Measurements from ENCODE around the gene AGAP1. TPM values are rescaled to one million over a fixed set of nuclear protein-coding genes. Genes with fewer than 3 reads are reported as not detected.

Gene AGAP1
- total RNA-seq, 2 experiments from 2014 or later, result not detected

- ChIA-PET CTCF (ENCODE audit: unreplicated experiment) (no interaction called here), POLR2A (no interaction called here)
- intact Hi-C loops (cut with micrococcal nuclease; ENCODE audit: unreplicated experiment), result no loop called here
- H3K9me2 ChIP-seq (ENCODE audit: insufficient read depth, low read length), result no peaks in the 10 kb centered on the region
- H3K4me2 ChIP-seq (ENCODE audit: low read length), result no peak overlapping the region
- no peaks in the 10 kb centered on the region for H3K4me1 ChIP-seq (ENCODE audit: insufficient read depth, low read length, poor library complexity, severe bottlenecking)
- H3K79me2 ChIP-seq (ENCODE audit: insufficient read depth, low read depth, low read length), result no peaks in the 10 kb centered on the region
- H3K9me3 ChIP-seq (ENCODE audit: low read length), result no peaks in the 10 kb centered on the region
- no peaks in the 10 kb centered on the region for H3K36me3 ChIP-seq (ENCODE audit: insufficient read depth, low read length)
- DNase-seq (ENCODE audit: low spot score), result no peak
- no peaks in the 10 kb centered on the region for H4K20me1 ChIP-seq (ENCODE audit: insufficient read depth, low read length)
- TF ChIP-seq EZH2phosphoT487 (IDR thresholded peaks at IDR 0.05; ENCODE audit: borderline replicate concordance, low read depth, low read length) (no peak), CTCF (conservative IDR thresholded peaks at IDR 0.05; ENCODE audit: low read length) (no peak)
- BruUV-seq (replicated peaks), result no TSS peak
- H3K27ac ChIP-seq (ENCODE audit: low read depth, low read length, poor library complexity, severe bottlenecking), result no peak overlapping the region
- H3K4me3 ChIP-seq (ENCODE audit: low read depth, low read length, poor library complexity, severe bottlenecking), result no peak overlapping the region
- H2AFZ ChIP-seq (ENCODE audit: low read length), result no peak overlapping the region
Observed at GRCh38 chr2:235692671-235693171, 198.9 kb downstream of the AGAP1 start.

GRCh38 chr2:235693279-235693678 lies 199.4 kb downstream of the AGAP1 start:
- no peak for TF ChIP-seq CTCF (conservative IDR thresholded peaks at IDR 0.05; ENCODE audit: low read length)
- no peak for TF ChIP-seq EZH2phosphoT487 (IDR thresholded peaks at IDR 0.05; ENCODE audit: borderline replicate concordance, low read depth, low read length)
- intact Hi-C loops (cut with micrococcal nuclease; ENCODE audit: unreplicated experiment), result no loop called here
- no peaks in the 10 kb centered on the region for H3K4me1 ChIP-seq (ENCODE audit: insufficient read depth, low read length, poor library complexity, severe bottlenecking)
- no peak overlapping the region for H3K27ac ChIP-seq (ENCODE audit: low read depth, low read length, poor library complexity, severe bottlenecking)
- H2AFZ ChIP-seq (ENCODE audit: low read length), result no peak overlapping the region
- H4K20me1 ChIP-seq (ENCODE audit: insufficient read depth, low read length), result no peaks in the 10 kb centered on the region
- H3K9me2 ChIP-seq (ENCODE audit: insufficient read depth, low read length), result no peaks in the 10 kb centered on the region
- no peak overlapping the region for H3K4me3 ChIP-seq (ENCODE audit: low read depth, low read length, poor library complexity, severe bottlenecking)
- H3K36me3 ChIP-seq (ENCODE audit: insufficient read depth, low read length), result no peaks in the 10 kb centered on the region
- BruUV-seq (replicated peaks), result no TSS peak
- ChIA-PET POLR2A (no interaction called here), CTCF (ENCODE audit: unreplicated experiment) (no interaction called here)
- H3K4me2 ChIP-seq (ENCODE audit: low read length), result no peak overlapping the region
- no peak for DNase-seq (ENCODE audit: low spot score)
- H3K9me3 ChIP-seq (ENCODE audit: low read length), result no peaks in the 10 kb centered on the region
- no peaks in the 10 kb centered on the region for H3K79me2 ChIP-seq (ENCODE audit: insufficient read depth, low read depth, low read length)

DNA sequence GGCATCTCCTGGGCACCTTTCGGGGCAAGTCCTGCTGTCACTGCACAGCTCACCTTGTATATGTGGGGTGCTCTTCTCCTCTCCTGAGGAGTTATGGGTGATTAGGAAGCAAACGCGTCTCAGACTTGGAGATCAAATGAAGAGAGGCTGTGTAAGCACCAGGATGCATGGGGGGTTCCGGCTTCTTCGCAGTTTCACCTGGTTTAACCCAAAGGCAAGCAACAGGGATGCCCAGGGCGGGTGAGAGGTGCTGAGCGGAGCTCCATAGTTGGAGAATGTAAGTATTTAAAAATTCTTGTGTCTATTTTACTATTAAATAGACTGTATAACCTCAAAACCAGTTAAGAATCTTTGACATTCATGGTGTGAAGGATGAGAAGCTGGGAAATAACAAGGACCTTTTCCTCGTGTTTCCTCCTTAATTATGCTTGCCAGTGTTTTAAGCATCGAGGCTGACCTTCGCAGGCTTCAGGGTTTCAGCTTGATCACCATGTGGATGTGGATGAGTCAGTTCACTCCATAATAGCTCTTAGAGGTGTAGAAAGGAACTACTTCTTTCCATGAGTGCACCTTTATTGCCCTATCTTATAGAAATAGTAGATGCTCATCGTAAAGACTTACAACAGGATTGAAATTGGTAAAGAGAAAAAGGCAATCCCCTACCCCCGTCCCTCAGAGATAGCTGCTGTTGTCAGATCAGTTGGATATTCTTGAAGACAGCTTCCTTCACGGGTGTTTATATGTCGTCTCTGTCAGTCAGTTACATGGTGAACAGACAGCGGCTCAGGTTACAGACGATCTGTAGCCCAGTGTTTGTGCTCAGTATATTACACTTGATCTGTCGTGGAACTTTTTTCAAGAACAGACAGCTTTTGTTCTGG lies 201.1 kb downstream of the AGAP1 start:
- Histone ChIP-seq H3K9me2 (ENCODE audit: insufficient read depth, low read length) (no peaks in the 10 kb centered on the region), H3K36me3 (ENCODE audit: insufficient read depth, low read length) (no peaks in the 10 kb centered on the region), H3K27ac (ENCODE audit: low read depth, low read length, poor library complexity, severe bottlenecking) (no peak overlapping the region), H3K4me2 (ENCODE audit: low read length) (no peak overlapping the region), H3K4me3 (ENCODE audit: low read depth, low read length, poor library complexity, severe bottlenecking) (no peak overlapping the region), H3K79me2 (ENCODE audit: insufficient read depth, low read depth, low read length) (no peaks in the 10 kb centered on the region), H2AFZ (ENCODE audit: low read length) (no peak overlapping the region), H4K20me1 (ENCODE audit: insufficient read depth, low read length) (no peaks in the 10 kb centered on the region), H3K9me3 (ENCODE audit: low read length) (no peaks in the 10 kb centered on the region), H3K4me1 (ENCODE audit: insufficient read depth, low read length, poor library complexity, severe bottlenecking) (no peaks in the 10 kb centered on the region)
- intact Hi-C loops (cut with micrococcal nuclease; ENCODE audit: unreplicated experiment), result no loop called here
- ChIA-PET CTCF (ENCODE audit: unreplicated experiment) (interaction anchor here (0.6 kb wide), 1 partner anchor 500 kb away, joined by 3 read pairs; no protein-coding TSS in a partner anchor), POLR2A (interaction anchor here (0.7 kb wide), 1 partner anchor 1029 kb away, joined by 3 read pairs; no protein-coding TSS in a partner anchor)
- DNase-seq (ENCODE audit: low spot score), result no peak
- no TSS peak for BruUV-seq (replicated peaks)
- TF ChIP-seq EZH2phosphoT487 (IDR thresholded peaks at IDR 0.05; ENCODE audit: borderline replicate concordance, low read depth, low read length) (no peak), CTCF (conservative IDR thresholded peaks at IDR 0.05; ENCODE audit: low read length) (no peak)

Measured in OCI-LY7 (cell line).